Measurements from ENCODE around the gene NOP14.

DNA sequence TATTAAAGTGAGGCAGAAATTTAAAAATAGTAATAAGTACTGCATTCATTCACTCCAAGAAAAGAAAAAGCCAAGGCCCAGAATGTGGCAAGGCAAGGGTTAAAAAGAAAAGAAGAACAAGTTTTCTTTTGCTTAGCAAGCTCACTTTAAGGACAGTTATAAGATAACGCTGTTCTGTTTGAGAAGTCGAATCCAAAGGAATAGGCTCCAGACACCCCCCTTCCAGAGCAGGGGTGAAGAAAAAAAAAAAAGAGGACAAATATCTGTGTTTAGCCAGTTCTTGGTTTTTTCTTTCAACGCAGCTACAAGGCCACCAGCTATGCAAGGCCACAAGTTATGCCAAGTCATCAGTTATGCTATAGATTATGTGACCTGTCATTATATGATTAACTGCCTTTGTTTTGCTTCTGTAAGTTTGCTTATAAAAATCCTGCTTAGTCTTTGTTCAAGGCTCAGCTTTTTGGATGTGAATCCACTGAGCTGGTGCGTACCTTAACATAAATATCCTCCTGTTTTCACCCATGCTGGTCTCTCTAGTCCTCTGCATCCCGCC, 1.6 kb upstream of the NOP14 start:
- TF ChIP-seq, protein P1, sequence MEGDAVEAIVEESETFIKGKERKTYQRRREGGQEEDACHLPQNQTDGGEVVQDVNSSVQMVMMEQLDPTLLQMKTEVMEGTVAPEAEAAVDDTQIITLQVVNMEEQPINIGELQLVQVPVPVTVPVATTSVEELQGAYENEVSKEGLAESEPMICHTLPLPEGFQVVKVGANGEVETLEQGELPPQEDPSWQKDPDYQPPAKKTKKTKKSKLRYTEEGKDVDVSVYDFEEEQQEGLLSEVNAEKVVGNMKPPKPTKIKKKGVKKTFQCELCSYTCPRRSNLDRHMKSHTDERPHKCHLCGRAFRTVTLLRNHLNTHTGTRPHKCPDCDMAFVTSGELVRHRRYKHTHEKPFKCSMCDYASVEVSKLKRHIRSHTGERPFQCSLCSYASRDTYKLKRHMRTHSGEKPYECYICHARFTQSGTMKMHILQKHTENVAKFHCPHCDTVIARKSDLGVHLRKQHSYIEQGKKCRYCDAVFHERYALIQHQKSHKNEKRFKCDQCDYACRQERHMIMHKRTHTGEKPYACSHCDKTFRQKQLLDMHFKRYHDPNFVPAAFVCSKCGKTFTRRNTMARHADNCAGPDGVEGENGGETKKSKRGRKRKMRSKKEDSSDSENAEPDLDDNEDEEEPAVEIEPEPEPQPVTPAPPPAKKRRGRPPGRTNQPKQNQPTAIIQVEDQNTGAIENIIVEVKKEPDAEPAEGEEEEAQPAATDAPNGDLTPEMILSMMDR (conservative IDR thresholded peaks at IDR 0.05; ENCODE audit: low read depth in 2 of 2), result no peak
- TF ChIP-seq, protein P2, sequence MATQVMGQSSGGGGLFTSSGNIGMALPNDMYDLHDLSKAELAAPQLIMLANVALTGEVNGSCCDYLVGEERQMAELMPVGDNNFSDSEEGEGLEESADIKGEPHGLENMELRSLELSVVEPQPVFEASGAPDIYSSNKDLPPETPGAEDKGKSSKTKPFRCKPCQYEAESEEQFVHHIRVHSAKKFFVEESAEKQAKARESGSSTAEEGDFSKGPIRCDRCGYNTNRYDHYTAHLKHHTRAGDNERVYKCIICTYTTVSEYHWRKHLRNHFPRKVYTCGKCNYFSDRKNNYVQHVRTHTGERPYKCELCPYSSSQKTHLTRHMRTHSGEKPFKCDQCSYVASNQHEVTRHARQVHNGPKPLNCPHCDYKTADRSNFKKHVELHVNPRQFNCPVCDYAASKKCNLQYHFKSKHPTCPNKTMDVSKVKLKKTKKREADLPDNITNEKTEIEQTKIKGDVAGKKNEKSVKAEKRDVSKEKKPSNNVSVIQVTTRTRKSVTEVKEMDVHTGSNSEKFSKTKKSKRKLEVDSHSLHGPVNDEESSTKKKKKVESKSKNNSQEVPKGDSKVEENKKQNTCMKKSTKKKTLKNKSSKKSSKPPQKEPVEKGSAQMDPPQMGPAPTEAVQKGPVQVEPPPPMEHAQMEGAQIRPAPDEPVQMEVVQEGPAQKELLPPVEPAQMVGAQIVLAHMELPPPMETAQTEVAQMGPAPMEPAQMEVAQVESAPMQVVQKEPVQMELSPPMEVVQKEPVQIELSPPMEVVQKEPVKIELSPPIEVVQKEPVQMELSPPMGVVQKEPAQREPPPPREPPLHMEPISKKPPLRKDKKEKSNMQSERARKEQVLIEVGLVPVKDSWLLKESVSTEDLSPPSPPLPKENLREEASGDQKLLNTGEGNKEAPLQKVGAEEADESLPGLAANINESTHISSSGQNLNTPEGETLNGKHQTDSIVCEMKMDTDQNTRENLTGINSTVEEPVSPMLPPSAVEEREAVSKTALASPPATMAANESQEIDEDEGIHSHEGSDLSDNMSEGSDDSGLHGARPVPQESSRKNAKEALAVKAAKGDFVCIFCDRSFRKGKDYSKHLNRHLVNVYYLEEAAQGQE (IDR thresholded peaks at IDR 0.05; ENCODE audit: unreplicated experiment), result no peak
- TF ChIP-seq EZH2phosphoT487 (IDR thresholded peaks at IDR 0.05; ENCODE audit: unreplicated experiment) (no peak), EZH2 (IDR thresholded peaks at IDR 0.05; ENCODE audit: low read depth, unreplicated experiment) (no peak), CREB1 (CRISPR knock-in tag; IDR thresholded peaks at IDR 0.05; ENCODE audit: low read depth) (no peak), STAT1 (IDR thresholded peaks at IDR 0.05; ENCODE audit: unreplicated experiment) (no peak), ZNF114 (CRISPR knock-in tag; IDR thresholded peaks at IDR 0.05) (no peak), POLR2AphosphoS5 (IDR thresholded peaks at IDR 0.05; ENCODE audit: low read depth) (no peak), JUNB (IDR thresholded peaks at IDR 0.05; ENCODE audit: unreplicated experiment) (no peak)
- TF ChIP-seq, protein P3, sequence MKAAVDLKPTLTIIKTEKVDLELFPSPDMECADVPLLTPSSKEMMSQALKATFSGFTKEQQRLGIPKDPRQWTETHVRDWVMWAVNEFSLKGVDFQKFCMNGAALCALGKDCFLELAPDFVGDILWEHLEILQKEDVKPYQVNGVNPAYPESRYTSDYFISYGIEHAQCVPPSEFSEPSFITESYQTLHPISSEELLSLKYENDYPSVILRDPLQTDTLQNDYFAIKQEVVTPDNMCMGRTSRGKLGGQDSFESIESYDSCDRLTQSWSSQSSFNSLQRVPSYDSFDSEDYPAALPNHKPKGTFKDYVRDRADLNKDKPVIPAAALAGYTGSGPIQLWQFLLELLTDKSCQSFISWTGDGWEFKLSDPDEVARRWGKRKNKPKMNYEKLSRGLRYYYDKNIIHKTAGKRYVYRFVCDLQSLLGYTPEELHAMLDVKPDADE (IDR thresholded peaks at IDR 0.05), result no peak
- TF ChIP-seq, protein P4, sequence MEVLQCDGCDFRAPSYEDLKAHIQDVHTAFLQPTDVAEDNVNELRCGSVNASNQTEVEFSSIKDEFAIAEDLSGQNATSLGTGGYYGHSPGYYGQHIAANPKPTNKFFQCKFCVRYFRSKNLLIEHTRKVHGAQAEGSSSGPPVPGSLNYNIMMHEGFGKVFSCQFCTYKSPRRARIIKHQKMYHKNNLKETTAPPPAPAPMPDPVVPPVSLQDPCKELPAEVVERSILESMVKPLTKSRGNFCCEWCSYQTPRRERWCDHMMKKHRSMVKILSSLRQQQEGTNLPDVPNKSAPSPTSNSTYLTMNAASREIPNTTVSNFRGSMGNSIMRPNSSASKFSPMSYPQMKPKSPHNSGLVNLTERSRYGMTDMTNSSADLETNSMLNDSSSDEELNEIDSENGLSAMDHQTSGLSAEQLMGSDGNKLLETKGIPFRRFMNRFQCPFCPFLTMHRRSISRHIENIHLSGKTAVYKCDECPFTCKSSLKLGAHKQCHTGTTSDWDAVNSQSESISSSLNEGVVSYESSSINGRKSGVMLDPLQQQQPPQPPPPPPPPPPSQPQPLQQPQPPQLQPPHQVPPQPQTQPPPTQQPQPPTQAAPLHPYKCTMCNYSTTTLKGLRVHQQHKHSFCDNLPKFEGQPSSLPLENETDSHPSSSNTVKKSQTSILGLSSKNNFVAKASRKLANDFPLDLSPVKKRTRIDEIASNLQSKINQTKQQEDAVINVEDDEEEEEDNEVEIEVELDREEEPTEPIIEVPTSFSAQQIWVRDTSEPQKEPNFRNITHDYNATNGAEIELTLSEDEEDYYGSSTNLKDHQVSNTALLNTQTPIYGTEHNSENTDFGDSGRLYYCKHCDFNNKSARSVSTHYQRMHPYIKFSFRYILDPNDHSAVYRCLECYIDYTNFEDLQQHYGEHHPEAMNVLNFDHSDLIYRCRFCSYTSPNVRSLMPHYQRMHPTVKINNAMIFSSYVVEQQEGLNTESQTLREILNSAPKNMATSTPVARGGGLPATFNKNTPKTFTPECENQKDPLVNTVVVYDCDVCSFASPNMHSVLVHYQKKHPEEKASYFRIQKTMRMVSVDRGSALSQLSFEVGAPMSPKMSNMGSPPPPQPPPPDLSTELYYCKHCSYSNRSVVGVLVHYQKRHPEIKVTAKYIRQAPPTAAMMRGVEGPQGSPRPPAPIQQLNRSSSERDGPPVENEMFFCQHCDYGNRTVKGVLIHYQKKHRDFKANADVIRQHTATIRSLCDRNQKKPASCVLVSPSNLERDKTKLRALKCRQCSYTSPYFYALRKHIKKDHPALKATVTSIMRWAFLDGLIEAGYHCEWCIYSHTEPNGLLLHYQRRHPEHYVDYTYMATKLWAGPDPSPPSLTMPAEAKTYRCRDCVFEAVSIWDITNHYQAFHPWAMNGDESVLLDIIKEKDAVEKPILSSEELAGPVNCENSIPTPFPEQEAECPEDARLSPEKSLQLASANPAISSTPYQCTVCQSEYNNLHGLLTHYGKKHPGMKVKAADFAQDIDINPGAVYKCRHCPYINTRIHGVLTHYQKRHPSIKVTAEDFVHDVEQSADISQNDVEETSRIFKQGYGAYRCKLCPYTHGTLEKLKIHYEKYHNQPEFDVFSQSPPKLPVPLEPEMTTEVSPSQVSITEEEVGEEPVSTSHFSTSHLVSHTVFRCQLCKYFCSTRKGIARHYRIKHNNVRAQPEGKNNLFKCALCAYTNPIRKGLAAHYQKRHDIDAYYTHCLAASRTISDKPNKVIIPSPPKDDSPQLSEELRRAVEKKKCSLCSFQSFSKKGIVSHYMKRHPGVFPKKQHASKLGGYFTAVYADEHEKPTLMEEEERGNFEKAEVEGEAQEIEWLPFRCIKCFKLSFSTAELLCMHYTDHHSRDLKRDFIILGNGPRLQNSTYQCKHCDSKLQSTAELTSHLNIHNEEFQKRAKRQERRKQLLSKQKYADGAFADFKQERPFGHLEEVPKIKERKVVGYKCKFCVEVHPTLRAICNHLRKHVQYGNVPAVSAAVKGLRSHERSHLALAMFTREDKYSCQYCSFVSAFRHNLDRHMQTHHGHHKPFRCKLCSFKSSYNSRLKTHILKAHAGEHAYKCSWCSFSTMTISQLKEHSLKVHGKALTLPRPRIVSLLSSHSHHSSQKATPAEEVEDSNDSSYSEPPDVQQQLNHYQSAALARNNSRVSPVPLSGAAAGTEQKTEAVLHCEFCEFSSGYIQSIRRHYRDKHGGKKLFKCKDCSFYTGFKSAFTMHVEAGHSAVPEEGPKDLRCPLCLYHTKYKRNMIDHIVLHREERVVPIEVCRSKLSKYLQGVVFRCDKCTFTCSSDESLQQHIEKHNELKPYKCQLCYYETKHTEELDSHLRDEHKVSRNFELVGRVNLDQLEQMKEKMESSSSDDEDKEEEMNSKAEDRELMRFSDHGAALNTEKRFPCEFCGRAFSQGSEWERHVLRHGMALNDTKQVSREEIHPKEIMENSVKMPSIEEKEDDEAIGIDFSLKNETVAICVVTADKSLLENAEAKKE (CRISPR knock-in tag; IDR thresholded peaks at IDR 0.05), result no peak

All from GM23338 (cell line).